KOPT-K1 (cell line): ENCODE data around the gene KIFAP3.
"Not testable (repeated sequence)": the region's sequence is repeated elsewhere in the genome, so short reads cannot be mapped to it uniquely, and the experiment has no call there.

Experiments used
- H3K27ac ChIP-seq: fragments of 200-600 bp; sonication (generic); 2 replicates; pipeline ENCODE4 v1.5.1; 2016; ENCODE audit warnings: antibody characterized with exemption, mild to moderate bottlenecking, low read depth, low read length; ENCODE audit not compliant: poor library complexity, severe bottlenecking
- H3K36me3 ChIP-seq: fragments of 200-600 bp; sonication (generic); 2 replicates; pipeline ENCODE4 v1.5.1; 2017; ENCODE audit warnings: antibody characterized with exemption, mild to moderate bottlenecking, low read length, moderate library complexity; ENCODE audit not compliant: insufficient read depth
- H3K9me3 ChIP-seq: fragments of 200-600 bp; sonication (generic); 2 replicates; pipeline ENCODE4 v1.5.1; 2017; ENCODE audit warnings: antibody characterized with exemption, low read length, mild to moderate bottlenecking; ENCODE audit not compliant: insufficient read depth, poor library complexity, severe bottlenecking

The KIFAP3 gene

DNA sequence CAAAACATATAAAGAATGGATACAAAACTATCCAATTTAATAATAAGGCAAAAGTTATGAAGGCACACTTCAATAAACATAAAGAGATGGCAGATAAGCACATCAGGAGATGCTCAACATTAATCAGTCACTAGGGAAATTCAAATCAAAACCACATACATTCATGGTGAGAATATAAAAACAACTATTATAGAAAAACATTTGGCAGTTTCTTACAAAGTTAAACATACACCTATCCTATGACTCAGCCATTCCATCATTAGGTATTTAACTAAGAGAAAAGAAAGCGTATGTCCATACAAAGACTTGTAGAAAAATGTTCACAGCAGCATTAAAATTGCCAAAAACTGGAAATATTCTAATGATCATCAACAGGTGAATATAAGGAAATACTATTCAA, 44.3 kb downstream of the KIFAP3 start:
- Histone ChIP-seq H3K27ac (no peak overlapping the region), H3K36me3 (no peaks in the 10 kb centered on the region), H3K9me3 (peaks cover 10% of the 10 kb centered on the region)

DNA sequence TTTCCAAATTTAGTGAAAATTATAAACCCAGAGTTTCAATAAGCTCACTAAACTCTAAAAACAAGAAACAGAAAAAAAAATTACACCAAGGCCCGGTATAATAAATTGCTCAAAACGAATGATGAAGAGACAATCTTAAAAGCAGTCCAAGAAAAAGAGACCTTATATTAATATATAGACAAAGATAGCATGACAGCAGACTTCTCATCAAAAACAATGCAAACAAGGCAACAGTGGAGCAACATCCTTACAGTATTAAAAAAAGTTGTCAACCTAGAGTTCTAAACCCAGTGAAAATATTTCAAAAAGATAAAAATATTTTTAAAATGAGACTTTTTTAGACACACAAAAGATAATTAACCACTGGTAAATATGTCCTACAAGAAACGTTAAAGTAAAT, 46.7 kb downstream of the KIFAP3 start:
- H3K36me3 ChIP-seq, result no peaks in the 10 kb centered on the region; the same call in 1 of the 2 replicates
- peaks cover 10% of the 10 kb centered on the region for H3K9me3 ChIP-seq
- no peak overlapping the region for H3K27ac ChIP-seq

DNA sequence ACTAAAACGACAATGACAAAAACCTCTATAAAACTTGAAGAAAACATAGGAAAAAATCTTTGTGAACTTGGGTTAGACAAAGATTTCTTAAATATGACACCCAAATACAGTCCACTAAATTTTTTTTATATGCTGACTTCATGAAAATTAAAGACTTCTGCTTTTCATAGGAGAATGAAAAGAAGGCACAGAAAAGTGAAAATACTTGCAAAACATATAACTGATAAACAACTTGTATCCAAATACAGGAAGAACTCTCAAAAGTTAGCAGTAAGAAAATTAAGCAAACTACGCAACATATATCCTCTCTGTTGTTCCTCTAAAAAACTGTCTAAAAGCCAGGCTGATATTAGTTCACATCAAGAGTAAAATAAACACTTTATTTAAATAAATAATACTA, 53.6 kb downstream of the KIFAP3 start:
- Histone ChIP-seq H3K36me3 (peaks cover 4% of the 10 kb centered on the region; the same call in 1 of the 2 replicates), H3K27ac (no peak overlapping the region), H3K9me3 (peaks cover 3% of the 10 kb centered on the region)

DNA sequence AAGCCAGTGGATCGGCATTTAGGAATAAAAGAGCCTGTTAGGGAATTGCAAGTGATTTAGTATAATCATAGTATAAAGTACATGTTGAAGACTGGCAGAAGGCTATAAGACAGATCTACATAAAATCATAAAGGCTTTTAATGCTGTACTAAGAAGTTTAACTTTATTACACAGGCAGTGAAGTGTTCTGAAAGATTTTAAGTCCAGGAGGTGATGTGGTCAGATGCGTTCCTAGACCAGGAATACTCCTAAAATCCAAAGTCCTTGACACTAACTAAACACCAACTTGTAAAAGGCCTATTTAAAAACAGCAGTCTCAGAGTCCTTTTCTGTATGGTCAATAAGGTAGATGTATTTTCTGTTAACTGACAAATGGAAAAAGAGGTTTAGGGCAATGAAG, 57.0 kb downstream of the KIFAP3 start:
- peaks cover 10% of the 10 kb centered on the region for H3K36me3 ChIP-seq
- H3K27ac ChIP-seq, result no peak overlapping the region
- peaks cover 3% of the 10 kb centered on the region for H3K9me3 ChIP-seq

DNA sequence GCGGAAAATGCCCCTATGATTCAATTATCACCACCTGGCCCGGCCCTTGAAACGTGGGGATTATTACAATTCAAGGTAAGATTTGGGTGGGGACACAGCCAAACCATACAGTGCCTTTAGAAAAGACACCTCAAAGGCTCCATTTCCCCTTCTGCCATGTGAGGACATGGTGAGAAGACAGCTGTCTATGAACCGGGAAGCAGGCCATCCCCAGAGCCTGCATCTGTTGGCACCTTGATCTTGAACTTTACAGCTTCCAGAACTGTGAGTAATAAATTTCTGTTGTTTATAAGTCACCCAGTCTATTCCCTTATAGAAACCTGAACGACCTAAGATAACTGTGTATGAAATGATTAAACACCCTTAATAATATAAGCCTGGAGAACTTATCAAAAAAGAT, 61.6 kb downstream of the KIFAP3 start:
- Histone ChIP-seq H3K9me3 (no peaks in the 10 kb centered on the region), H3K27ac (no peak overlapping the region), H3K36me3 (peaks cover 10% of the 10 kb centered on the region)

DNA sequence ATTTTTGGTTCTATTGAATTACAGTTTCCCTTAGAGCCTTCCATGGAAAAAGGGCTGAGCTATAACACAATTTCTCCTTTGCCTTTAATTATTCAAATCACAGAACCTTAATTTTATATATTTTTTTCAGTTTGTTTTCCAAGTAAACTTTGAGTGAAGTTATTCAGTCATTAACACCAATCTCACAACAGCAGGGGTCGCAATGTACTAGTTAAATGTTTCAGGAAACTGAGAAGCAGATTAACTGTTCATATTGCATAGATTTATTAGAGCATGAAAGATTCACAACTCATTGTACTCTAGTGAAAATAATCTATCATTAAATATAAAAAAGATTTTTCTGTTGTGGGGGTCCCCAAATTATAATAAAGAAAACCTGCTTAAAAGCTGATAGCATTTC, 64.1 kb downstream of the KIFAP3 start:
- Histone ChIP-seq H3K27ac (no peak overlapping the region), H3K9me3 (no peaks in the 10 kb centered on the region), H3K36me3 (peaks cover 2% of the 10 kb centered on the region)

DNA sequence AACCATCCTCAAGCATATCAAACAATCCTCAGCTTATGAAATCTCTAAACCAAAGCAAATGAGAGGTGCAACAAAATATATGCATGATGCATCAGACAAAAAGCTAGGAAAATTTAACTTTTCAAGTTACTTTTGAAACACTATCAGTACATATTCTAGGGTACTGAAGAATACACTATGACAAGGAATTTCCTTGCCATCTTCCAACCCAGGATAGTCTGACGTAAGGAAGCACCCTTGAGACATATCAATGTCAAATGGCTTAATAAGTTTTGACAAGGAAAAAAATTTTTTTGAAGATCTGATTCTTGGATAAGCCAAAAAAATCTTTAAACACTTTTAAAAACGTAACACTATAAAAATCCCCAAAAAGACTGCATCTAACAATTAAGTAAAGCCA, 64.9 kb downstream of the KIFAP3 start:
- Histone ChIP-seq H3K36me3 (no peaks in the 10 kb centered on the region), H3K9me3 (no peaks in the 10 kb centered on the region), H3K27ac (no peak overlapping the region)

DNA sequence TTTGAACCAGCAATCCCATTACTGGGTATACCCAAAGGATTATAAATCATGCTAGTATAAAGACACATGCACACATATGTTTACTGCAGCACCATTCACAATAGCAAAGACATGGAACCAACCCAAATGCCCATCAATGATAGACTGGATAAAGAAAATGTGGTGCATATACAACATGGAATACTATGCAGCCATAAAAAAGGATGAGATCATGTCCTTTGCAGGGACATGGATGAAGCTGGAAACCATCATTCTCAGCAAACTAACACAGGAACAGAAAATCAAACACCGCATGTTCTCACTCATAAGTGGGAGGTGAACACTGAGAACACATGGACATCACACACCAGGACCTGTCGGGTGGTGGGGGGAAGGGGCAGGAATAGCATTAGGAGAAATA, 65.8 kb downstream of the KIFAP3 start:
- H3K36me3 ChIP-seq, H3K9me3 ChIP-seq, H3K27ac ChIP-seq: not testable (repeated sequence)

DNA sequence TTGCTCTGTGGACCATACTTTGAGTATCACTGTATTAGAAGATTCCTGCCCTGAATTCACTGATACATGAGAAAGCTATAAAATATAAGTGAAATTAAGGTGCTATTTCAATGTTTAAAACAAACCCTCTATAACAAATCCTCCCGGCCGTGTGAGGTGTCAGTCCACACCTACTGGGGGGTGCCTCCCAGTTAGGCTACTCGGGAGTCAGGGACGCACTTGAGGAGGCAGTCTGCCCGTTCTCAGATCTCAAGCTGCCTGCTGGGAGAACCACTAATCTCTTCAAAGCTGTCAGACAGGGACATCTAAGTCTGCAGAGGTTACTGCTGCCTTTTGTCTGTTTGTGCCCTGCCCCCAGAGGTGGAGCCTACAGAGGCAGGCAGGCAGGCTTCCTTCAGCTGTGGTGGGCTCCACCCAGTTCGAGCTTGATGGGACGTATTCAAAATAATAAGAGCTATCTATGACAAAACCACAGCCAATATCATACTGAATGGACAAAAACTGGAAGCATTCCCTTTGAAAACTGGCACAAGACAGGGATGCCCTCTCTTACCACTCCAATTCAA, 71.1 kb downstream of the KIFAP3 start:
- not testable (repeated sequence) for H3K27ac ChIP-seq

DNA sequence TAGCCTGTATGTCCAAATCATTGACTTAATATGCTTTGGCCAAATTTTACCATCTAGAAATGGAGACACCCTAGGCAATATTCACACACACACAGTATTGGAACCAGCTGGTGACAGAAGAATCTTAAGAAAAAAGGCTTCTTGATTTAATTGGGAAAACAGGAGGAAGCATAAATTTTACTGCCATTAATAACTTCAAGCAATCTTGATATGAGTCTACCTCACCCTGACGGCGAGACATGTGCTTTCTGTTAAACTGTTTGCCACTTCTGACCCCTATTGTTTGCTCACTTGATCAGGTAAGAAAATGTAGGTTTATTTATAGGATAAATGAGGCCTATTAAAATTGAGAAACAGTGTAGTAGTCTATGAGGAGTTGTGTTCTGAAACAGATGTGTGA, 73.2 kb downstream of the KIFAP3 start:
- Histone ChIP-seq H3K9me3 (no peaks in the 10 kb centered on the region), H3K36me3 (no peaks in the 10 kb centered on the region), H3K27ac (no peak overlapping the region)

More for the DNA sequence above, 71.1 kb downstream of the KIFAP3 start:
- not testable (repeated sequence) for H3K9me3 ChIP-seq, H3K36me3 ChIP-seq

DNA sequence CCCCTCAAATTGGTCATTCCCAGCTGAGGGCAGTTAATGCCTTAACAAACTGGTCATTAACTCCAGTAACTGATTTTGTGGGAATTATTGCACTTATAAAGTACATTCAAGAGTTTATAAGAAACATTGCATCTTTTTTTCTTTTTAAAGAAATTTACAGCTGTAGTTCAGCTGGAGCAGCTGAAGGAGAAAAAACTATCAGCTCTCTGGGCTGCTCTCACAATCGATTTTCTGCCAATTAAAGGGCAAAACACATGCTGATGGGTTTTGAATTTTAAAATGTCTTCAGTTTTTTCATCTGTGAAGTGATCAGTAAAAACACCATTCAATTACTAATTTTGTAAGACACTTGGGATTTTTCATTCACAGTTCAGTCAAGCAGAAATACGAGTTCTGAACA, 74.7 kb downstream of the KIFAP3 start:
- Histone ChIP-seq H3K27ac (no peak overlapping the region), H3K9me3 (no peaks in the 10 kb centered on the region), H3K36me3 (no peaks in the 10 kb centered on the region)

DNA sequence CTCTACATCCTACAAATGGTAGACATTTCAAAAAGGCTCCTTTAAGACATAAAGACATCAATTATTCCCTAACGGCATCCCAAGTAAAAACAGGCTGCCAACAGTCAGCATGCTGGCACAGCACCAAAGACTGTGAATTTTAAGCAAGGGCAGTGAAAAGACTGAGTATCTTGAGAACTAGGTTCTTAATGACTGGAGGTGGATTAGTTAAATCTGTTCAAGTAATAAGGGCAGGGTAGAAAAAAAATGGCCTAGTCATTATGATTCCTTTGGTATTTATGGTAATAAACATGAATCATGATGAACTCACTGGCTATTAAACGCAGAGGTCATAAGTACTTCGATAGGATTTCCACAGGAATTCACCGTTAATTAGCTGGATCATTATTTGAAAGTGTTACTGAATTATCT, 75.2 kb downstream of the KIFAP3 start:
- Histone ChIP-seq H3K36me3 (no peaks in the 10 kb centered on the region), H3K27ac (no peak overlapping the region), H3K9me3 (no peaks in the 10 kb centered on the region)

DNA sequence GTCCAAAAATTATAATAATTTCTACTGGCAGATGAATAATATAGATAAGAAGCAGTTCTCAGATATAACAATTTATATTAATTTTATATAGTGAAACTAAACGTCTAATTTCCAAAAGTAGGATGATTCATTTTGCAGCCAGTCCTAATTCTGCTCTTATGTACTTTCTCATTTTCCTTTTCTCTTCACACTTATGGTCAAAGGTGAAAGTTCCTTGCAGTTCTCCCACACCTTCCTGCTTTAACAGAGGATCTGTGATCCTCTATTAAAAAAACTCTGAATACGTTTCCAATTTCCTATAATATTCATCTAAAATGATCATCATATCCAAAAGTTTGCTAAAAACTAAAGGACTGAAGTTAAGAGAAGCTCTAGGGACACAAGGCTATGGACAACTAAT, 78.5 kb downstream of the KIFAP3 start:
- Histone ChIP-seq H3K27ac (no peak overlapping the region), H3K36me3 (no peaks in the 10 kb centered on the region), H3K9me3 (no peaks in the 10 kb centered on the region)

DNA sequence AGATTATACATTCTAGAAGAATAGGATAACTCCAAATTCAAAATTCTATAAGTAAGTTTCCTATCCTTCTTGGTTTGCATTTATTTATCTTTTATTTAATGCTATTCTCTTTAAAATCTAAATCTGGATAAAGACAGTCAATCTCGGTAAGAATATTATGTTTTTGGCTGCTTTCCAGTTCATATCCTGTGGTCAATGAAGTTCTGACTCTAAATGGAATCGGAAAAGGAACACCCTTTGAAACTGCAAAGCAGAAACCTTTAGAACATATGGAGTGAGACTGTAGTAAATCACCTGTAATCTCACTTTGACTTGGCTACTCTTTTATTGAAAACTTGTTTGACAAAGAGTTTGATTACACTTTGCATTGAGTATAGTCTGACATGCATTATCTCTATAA, 85.2 kb downstream of the KIFAP3 start:
- Histone ChIP-seq H3K27ac (no peak overlapping the region), H3K9me3 (no peaks in the 10 kb centered on the region), H3K36me3 (no peaks in the 10 kb centered on the region)

DNA sequence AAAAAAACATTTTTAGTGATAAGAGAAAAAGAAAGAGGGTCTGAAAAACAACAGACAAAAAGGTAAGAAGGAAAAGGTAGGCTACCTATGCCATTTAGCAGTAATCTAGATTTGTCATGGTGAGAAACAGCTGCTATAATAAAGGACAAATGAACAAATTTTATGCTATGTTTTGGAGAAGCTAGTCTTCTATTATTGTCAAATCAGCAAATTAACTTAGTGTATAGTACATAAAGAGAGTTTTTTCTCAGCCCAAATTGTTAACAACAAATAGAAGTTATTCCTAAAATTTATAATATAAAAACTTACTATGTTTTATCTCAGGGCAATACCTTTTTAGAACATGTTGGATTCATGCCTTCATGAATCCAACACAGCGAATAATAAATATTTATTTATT, 88.7 kb downstream of the KIFAP3 start:
- H3K27ac ChIP-seq, result no peak overlapping the region
- H3K9me3 ChIP-seq, result no peaks in the 10 kb centered on the region
- H3K36me3 ChIP-seq, result peaks cover 6% of the 10 kb centered on the region; the same call in 1 of the 2 replicates

DNA sequence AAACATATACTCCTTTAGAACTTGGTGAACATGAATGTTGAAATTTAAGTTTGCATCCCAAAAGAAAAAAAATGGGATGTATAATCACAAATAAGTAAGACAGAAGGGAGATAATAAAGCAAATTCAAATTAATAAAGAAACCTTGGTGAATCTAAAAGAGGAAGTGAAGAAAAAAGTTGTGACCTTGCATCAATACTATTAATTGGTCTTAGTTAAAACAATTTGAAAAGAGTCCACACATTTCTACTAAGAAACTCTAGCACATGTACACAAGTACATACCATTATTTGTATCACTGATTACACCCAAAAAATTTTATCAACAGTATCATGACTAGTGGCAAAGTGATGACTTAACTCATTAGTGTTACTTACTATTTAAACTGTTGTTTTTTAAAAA, 100.4 kb downstream of the KIFAP3 start:
- Histone ChIP-seq H3K9me3 (no peaks in the 10 kb centered on the region), H3K27ac (no peak overlapping the region), H3K36me3 (no peaks in the 10 kb centered on the region)
